Spleen (tissue), 11 donors: Measurements from ENCODE around the gene NEURL1. TPM values are rescaled to one million over a fixed set of nuclear protein-coding genes. Genes with fewer than 3 reads are reported as not detected.

ENCODE experiments used
- DNase-seq: peaks from one replicate; pipeline ENCODE4 v3.0.0-alpha.2; 2020
- H3K27ac ChIP-seq, 8 donors: fragments of 200-600 bp; sonication (generic) in 7 of 8; 1 replicate in 4 of 8; 2 replicates in 4 of 8; pipeline versions ENCODE4 v1.5.0 to v1.8.0; 2016 to 2021; ENCODE audit warnings: inconsistent platforms in 4 of 8, mild to moderate bottlenecking in 4 of 8, moderate library complexity in 1 of 8
- H3K27me3 ChIP-seq, 7 donors: fragments of 200-600 bp; sonication (generic) in 6 of 7; replicated peaks in 1 of 7; 1 replicate in 4 of 7; 2 replicates in 3 of 7; pipeline versions ENCODE4 v1.5.0 to v1.8.0; 2016 to 2021; ENCODE audit warnings: inconsistent platforms in 3 of 7, mild to moderate bottlenecking in 1 of 7
- H3K36me3 ChIP-seq, 6 donors: fragments of 200-600 bp; sonication (generic) in 5 of 6; 1 replicate in 4 of 6; 2 replicates in 2 of 6; pipeline versions ENCODE4 v1.5.0 to v1.8.0; 2016 to 2021; ENCODE audit warnings: inconsistent platforms in 2 of 6
- H3K4me1 ChIP-seq, 6 donors: fragments of 200-600 bp; sonication (generic) in 5 of 6; 1 replicate in 3 of 6; 2 replicates in 3 of 6; pipeline versions ENCODE4 v1.5.0 to v1.8.0; 2016 to 2021; ENCODE audit warnings: inconsistent platforms in 3 of 6
- H3K4me3 ChIP-seq, 8 donors: fragments of 200-600 bp; sonication (generic) in 7 of 8; 1 replicate in 4 of 8; 2 replicates in 4 of 8; pipeline versions ENCODE4 v1.5.0 to v1.8.0; 2016 to 2021; ENCODE audit warnings: inconsistent platforms in 4 of 8, mild to moderate bottlenecking in 4 of 8, moderate library complexity in 2 of 8
- H3K9me3 ChIP-seq, 8 donors: fragments of 200-600 bp; sonication (generic) in 7 of 8; 1 replicate in 4 of 8; 2 replicates in 4 of 8; pipeline versions ENCODE4 v1.5.0 to v1.8.0; 2016 to 2021; ENCODE audit warnings: inconsistent platforms in 4 of 8
- POLR2A ChIP-seq, 3 donors: fragments of 450-650 bp; IDR thresholded peaks; one replicate each; pipeline ENCODE4 v1.5.1; 2017; ENCODE audit warnings: antibody characterized with exemption in 3 of 3, mild to moderate bottlenecking in 1 of 3
- POLR2AphosphoS5 ChIP-seq, 3 donors: sonication (generic); formaldehyde crosslinking; IDR thresholded peaks; one replicate each; pipeline ENCODE4 v1.5.1; 2017; ENCODE audit warnings: antibody characterized with exemption in 3 of 3
- WGBS, 5 donors: extraction: QIAGEN DNeasy Blood & Tissue Kit in 3 of 5; methylation state at CpG; one replicate each; pipeline versions ENCODE4 v1.1.5 to v1.1.7; 2013 to 2018; 5-methylcytosine and 5-hydroxymethylcytosine counted together
- intact Hi-C: fragments of 100-400 bp; cut with DNase I; formaldehyde crosslinking; loops from one replicate; pipeline ENCODE4 v1.15.0; 2023; ENCODE audit warnings: low total_unique reads
- polyA plus RNA-seq, 3 donors: library from polyadenylated mRNA; stranded (reverse); fragments of 200-250 nt; gene quantifications; one replicate each; pipeline ENCODE4 v1.2.1, GENCODE V29; 2013
- total RNA-seq, 7 donors: library from RNA; depleted of rRNA in 3 of 7; stranded (reverse); fragments of >200 nt in 3 of 7; fragmentation: NEBNext Ultra II Directional in 4 of 7; extraction: Animal tissue kit (Norgen Biotek cat#: 25700) in 4 of 7; gene quantifications; one replicate each; pipeline versions ENCODE4 v1.1.0 to v1.2.1, GENCODE V29; 2016 to 2021
- TF ChIP-seq, protein P1 (sequence below), 11 experiments: fragments of 200-600 bp in 7 of 11; fragments of 450-650 bp in 4 of 11; sonication (generic) in 4 of 11; IDR thresholded peaks in 8 of 11; conservative IDR thresholded peaks in 3 of 11; 1 replicate in 7 of 11; 2 replicates in 4 of 11; pipeline versions ENCODE4 v1.4.0 to v1.8.0; 2016 to 2021; ENCODE audit warnings: antibody characterized with exemption in 11 of 11, inconsistent platforms in 4 of 11, mild to moderate bottlenecking in 1 of 11
- donor health status: healthy with polysubstance abuse.
- donor health status: DM: no; HTN: no; CAD: no; lungs with moderate emphysema.
- donor health status: DM: no; HTN: no; CAD: no.
- donor health status: Bipolar disorder and iron deficiency.
- donor health status: healthy.
- donor health status: DM: no; HTN: no; CAD: no.
- donor health status: DM: yes; HTN: yes; CAD: no.

Gene NEURL1
- total and polyA plus RNA-seq, 10 donors, result 0.43 to 3.6 (median 2.3) TPM

GRCh38 chr10:103582331-103583123 is 89.0 kb downstream of the NEURL1 start:
- no peaks in the 10 kb centered on the region for H3K36me3 ChIP-seq
- peaks cover 0 to 17% (median 10%) of the 10 kb centered on the region in 6 donors for H3K4me1 ChIP-seq
- H3K27me3 ChIP-seq, result peaks cover 0 to 9% (median 0%) of the 10 kb centered on the region in 7 donors
- no peak overlapping the region for H3K27ac ChIP-seq
- DNase-seq, result no peak
- H3K4me3 ChIP-seq, result no peak overlapping the region
- intact Hi-C loops, result no loop called here
- TF ChIP-seq, protein P1, sequence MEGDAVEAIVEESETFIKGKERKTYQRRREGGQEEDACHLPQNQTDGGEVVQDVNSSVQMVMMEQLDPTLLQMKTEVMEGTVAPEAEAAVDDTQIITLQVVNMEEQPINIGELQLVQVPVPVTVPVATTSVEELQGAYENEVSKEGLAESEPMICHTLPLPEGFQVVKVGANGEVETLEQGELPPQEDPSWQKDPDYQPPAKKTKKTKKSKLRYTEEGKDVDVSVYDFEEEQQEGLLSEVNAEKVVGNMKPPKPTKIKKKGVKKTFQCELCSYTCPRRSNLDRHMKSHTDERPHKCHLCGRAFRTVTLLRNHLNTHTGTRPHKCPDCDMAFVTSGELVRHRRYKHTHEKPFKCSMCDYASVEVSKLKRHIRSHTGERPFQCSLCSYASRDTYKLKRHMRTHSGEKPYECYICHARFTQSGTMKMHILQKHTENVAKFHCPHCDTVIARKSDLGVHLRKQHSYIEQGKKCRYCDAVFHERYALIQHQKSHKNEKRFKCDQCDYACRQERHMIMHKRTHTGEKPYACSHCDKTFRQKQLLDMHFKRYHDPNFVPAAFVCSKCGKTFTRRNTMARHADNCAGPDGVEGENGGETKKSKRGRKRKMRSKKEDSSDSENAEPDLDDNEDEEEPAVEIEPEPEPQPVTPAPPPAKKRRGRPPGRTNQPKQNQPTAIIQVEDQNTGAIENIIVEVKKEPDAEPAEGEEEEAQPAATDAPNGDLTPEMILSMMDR (IDR thresholded peaks at IDR 0.05 in 8 of 11, conservative IDR thresholded peaks at IDR 0.05 in 3 of 11), result no peak
- TF ChIP-seq POLR2A (IDR thresholded peaks at IDR 0.05), result no peak
- no peak for TF ChIP-seq POLR2AphosphoS5 (IDR thresholded peaks at IDR 0.05)
- 89 to 96% (median 96%) methylated on average over 13 of the region's 13 CpGs for WGBS, 5 donors
- H3K9me3 ChIP-seq, result peaks cover 0 to 5% (median 0%) of the 10 kb centered on the region in 8 donors

DNA sequence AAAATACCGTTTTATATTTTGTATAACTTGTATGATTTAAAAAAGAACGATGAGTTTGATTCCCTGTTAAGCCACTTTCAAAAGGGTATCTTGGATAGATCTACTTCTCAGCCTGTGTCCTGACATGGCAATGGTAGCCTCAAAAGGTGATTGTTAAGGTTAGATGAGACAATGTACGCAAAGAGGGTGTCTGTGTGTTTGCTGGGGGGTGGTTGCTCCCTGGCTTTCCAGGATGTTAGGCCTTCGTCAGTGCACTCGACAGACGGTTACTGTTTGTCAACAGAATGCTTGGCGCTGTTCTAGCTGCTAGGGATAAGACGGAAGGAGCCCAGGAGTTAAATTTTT is 90.3 kb downstream of the NEURL1 start:
- TF ChIP-seq POLR2AphosphoS5 (IDR thresholded peaks at IDR 0.05) (no peak), POLR2A (IDR thresholded peaks at IDR 0.05) (no peak)
- TF ChIP-seq, protein P1 (IDR thresholded peaks at IDR 0.05 in 8 of 11, conservative IDR thresholded peaks at IDR 0.05 in 3 of 11), result no peak
- H3K4me3 ChIP-seq, result peak overlapping the region in 7 of 8 donors; percentile 51 to 88 (median 62)

GRCh38 chr10:103584216-103585010 is 90.9 kb downstream of the NEURL1 start:
- H3K4me3 ChIP-seq, result peak overlapping the region; percentile 47 to 88 (median 61)
- peaks cover 0 to 9% (median 0%) of the 10 kb centered on the region in 7 donors for H3K27me3 ChIP-seq
- H3K36me3 ChIP-seq, result peaks cover 0 to 8% (median 0%) of the 10 kb centered on the region in 6 donors
- H3K4me1 ChIP-seq, result peaks cover 0 to 17% (median 10%) of the 10 kb centered on the region in 6 donors
- DNase-seq, result peak; percentile 89
- 4 to 27% (median 7%) methylated on average over 51 to 111 of the region's 111 CpGs for WGBS, 5 donors
- peaks cover 0 to 8% (median 0%) of the 10 kb centered on the region in 8 donors for H3K9me3 ChIP-seq
- TF ChIP-seq POLR2A (IDR thresholded peaks at IDR 0.05) (no peak), POLR2AphosphoS5 (IDR thresholded peaks at IDR 0.05) (peak; percentile 24 to 60 (median 50))
- TF ChIP-seq, protein P1 (IDR thresholded peaks at IDR 0.05 in 8 of 11, conservative IDR thresholded peaks at IDR 0.05 in 3 of 11), result no peak
- H3K27ac ChIP-seq, result peak overlapping the region in 7 of 8 donors; percentile 46 to 77 (median 65)
- intact Hi-C loops, result no loop called here

More for the DNA sequence above, 90.3 kb downstream of the NEURL1 start:
- no peak for DNase-seq
- Histone ChIP-seq H3K36me3 (peaks cover 0 to 8% (median 0%) of the 10 kb centered on the region in 6 donors), H3K27me3 (peaks cover 0 to 9% (median 0%) of the 10 kb centered on the region in 7 donors), H3K9me3 (peaks cover 0 to 8% (median 0%) of the 10 kb centered on the region in 8 donors), H3K4me1 (peaks cover 0 to 17% (median 10%) of the 10 kb centered on the region in 6 donors), H3K27ac (peak overlapping the region in 3 of 8 donors; percentile 70 to 77 (median 71))
- WGBS, 5 donors, result 50 to 70% (median 66%) methylated on average over 8 of the region's 8 CpGs
- intact Hi-C loops, result no loop called here
